Amniotic epithelial cell (primary cell): ENCODE data around the gene ACTR3.

Source experiments
- DNase-seq: peaks from one replicate; pipeline ENCODE4 v3.0.0-alpha.2; 2010; ENCODE audit warnings: low read depth

Gene ACTR3

DNA sequence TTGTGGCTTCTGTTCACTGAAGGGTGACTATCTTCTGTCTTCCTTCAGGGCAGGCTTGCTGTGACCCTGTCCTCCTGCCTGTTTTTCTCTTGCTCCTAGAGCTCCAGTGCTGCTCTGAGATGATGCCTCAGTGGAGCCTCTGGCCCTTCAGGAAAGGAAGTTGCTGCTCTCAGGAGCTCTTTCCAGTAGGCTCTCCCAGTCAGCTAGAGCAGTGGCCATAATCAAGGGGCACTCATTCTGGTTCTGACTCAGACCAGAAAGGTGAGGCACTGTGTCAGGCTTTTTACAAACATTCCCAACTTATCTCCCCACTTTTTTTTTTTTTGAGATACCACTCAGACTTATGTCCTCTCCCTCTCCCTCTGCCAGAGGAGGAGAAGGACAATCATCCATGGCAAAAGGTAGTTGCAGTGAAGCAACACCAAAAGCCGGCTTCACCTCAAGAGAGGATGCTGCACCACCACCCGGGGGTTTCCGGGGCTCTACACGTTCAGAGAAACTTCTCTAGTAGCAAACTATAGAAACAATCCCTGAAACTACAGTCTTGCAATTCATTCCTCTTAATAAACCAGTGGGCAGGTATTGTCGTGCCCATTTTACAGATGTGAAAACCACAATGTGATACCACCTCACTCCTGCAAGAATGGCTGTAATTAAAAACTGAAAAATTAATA, 115.4 kb downstream of the ACTR3 start:
- no peak for DNase-seq

DNA sequence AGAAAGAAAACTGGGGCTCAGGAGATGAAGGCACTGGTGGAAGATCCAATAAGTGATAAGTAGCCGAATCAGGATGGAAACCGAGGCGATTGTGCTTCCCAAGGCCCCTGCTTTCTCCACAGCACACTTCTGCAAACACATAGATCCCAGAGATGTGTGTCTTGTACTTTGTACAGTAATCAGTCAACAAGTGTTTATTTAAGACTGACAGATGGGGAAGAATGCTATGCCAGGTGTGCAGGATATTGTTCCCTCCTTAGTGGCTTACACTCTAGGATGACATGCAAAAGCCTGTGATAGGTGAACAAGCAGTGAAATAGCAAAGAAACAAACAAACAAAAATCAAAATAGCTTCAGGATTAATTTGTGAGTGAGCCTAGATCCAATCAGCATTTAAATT, 116.6 kb downstream of the ACTR3 start:
- no peak for DNase-seq

DNA sequence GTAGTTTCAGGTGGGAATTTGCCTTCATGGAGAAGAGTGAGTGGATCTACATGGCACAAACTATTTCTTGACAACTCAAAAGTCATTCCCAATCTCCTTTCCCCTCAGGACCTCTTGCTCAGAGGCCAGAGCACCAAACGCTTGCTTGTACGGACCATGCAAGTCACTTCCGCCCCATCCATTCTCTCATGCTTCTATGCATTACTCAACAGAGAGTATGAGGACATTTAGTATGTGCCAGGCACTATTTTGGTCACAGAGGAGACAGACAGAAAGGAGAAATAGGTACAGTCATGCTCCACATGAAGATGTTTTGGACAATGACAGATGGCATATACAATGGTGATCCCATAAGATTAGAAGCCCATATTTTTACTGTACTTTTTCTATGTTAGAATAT, 117.5 kb downstream of the ACTR3 start:
- DNase-seq: no peak

DNA sequence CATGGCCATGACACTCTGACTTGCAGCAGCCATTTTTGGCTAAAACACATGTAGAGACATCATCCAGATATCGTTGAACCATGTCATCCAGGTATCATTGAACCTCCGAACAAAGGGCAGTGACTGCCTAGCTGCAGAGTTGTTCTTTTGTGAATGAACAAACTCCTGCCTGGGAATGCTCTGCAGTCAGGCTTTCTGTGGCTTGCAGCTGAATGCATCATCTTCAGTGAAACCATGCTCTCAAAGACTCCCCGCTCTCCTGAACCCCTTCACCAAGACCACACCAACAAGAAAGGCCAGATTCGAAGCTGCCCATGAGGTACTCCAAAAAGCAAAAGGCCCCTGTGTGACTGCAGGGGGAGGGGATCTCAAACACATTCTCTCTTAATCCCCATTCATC, 118.8 kb downstream of the ACTR3 start:
- no peak for DNase-seq

DNA sequence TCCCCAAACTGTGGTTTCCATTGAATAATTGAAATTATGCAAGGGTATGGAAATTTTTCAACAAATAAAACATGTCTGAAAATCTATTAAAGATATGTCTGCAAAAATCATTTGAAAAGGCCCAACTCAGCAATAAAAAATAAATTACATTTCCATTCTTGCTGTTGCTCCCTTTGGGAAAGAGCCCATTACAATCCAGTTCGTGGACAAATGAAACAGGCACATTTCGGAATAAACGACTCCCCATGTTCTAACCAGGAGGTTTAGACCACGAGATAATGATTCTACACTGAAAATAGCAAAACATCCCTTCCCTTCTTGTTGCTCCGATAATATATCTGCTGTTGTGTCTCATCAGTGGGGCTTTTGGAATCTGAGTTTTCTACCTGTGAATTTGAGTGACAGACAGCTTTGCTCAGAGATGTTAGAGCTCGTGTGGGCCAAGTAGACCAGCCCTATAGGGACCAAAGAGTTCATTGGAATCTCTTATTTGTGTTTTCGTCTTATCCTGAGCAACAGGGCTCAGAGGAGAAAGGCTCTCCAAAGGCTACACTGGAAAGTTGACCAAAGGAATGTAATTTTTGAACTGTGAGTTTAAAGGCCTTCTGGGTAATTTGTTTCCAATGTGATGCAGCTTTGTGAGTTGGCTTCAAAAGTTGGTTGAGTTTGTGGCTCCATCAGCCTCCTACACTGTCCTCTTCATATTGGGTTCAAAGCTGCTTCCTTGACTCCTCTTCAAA, 119.5 kb downstream of the ACTR3 start:
- no peak for DNase-seq

DNA sequence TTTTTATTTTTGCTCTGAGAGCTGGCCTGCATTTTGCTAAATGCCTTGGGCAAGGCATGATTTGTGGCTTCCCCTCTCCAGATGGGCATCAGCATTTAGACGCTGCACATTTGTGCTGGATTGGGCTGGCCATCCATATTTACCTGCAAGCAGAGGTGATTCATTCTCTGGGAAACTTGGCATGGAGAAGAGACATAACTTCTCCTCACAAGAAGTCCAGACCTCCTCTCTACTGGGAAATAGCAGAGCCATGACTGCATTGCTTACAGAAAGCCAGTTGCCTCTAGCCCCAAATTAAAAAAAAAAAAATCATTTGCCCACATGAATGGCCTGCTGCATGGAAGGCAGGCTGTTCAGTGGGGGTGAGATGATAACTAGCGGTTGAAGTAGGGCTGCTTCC, 120.1 kb downstream of the ACTR3 start:
- no peak for DNase-seq

DNA sequence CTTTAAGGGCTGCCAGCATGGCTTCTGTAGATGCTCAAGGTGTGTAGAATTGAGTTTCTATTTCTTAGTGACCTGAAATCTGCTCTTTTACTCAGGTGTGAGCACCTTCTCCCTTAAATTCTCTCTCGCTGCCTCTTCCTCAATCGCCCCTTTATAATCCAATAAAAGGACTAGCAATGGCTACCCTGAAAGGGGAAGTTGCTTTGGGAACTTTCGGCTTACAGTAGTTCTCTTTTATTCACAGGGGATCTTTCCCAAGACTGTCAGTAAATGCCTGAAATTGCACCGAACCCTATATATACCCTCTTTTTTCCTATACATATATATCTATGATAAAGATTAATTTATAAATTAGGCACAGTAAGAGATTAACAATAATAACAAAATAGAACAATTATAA, 121.8 kb downstream of the ACTR3 start:
- DNase-seq: no peak
